Activated T-helper 9 cell treated with anti-CD3 and anti-CD28 coated beads, Interleukin-2, amount 50 U/mL, for 16 hours (primary cell): Measurements from ENCODE around the gene MZT2A.
A peak's percentile ranks its signal among the peaks of the same experiment; 100 is the strongest.
"Not testable (repeated sequence)": the region's sequence is repeated elsewhere in the genome, so short reads cannot be mapped to it uniquely, and the experiment has no call there.

Source experiments
- DNase-seq: peaks from one replicate; pipeline ENCODE4 v3.0.0-alpha.2; 2020; ENCODE audit warnings: low read depth

The MZT2A gene

GRCh38 chr2:131492015-131492417 is at the start of gene MZT2A:
Gene MZT2A, minus strand, starts transcription at chr2:131492397. Its CDS starts 21 bp downstream, at chr2:131492376.
- not testable (repeated sequence) for DNase-seq

GRCh38 chr2:131538856-131539255 is 46.7 kb upstream of the MZT2A start:
- DNase-seq: not testable (repeated sequence)

GRCh38 chr2:131536841-131537240 is 44.6 kb upstream of the MZT2A start:
- not testable (repeated sequence) for DNase-seq

GRCh38 chr2:131535951-131536826 is 44.0 kb upstream of the MZT2A start:
- not testable (repeated sequence) for DNase-seq

GRCh38 chr2:131535526-131535925 is 43.3 kb upstream of the MZT2A start:
- no peak for DNase-seq

GRCh38 chr2:131534965-131535364 is 42.8 kb upstream of the MZT2A start:
- not testable (repeated sequence) for DNase-seq

- not testable (repeated sequence) for DNase-seq
These were observed 42.1 kb upstream of the MZT2A start for GRCh38 chr2:131534317-131534672.

- DNase-seq: not testable (repeated sequence)
These were observed 41.6 kb upstream of the MZT2A start for GRCh38 chr2:131533609-131534316.

- DNase-seq: not testable (repeated sequence)
These were observed 40.8 kb upstream of the MZT2A start for GRCh38 chr2:131532723-131533608.

GRCh38 chr2:131531547-131532185 is 39.5 kb upstream of the MZT2A start:
- not testable (repeated sequence) for DNase-seq

GRCh38 chr2:131530626-131531344 is 38.6 kb upstream of the MZT2A start:
- not testable (repeated sequence) for DNase-seq

GRCh38 chr2:131529864-131530445 is 37.8 kb upstream of the MZT2A start:
- DNase-seq: not testable (repeated sequence)

- not testable (repeated sequence) for DNase-seq
These were observed 37.0 kb upstream of the MZT2A start for GRCh38 chr2:131528981-131529863.

- peak; percentile 73 for DNase-seq
These were observed 35.2 kb upstream of the MZT2A start, which contains the start of gene CCDC74A for GRCh38 chr2:131527131-131528001. Gene CCDC74A, plus strand, starts transcription at chr2:131527888. Its CDS starts 83 bp downstream, at chr2:131527971.

- not testable (repeated sequence) for DNase-seq
These were observed 33.1 kb upstream of the MZT2A start for GRCh38 chr2:131525256-131525655.

- no peak for DNase-seq
These were observed 30.0 kb upstream of the MZT2A start for GRCh38 chr2:131521961-131522781.

- not testable (repeated sequence) for DNase-seq
These were observed 29.3 kb upstream of the MZT2A start for GRCh38 chr2:131521524-131521923.
